NCI-H526 (cell line): ENCODE measurements around the gene EPC1.
A peak's percentile ranks its signal among the peaks of the same experiment; 100 is the strongest.

Source experiments
- DNase-seq, 2 experiments: peaks; one replicate each; lab custom pipeline; 2025; lab: John Stamatoyannopoulos, UW

EPC1 gene

DNA sequence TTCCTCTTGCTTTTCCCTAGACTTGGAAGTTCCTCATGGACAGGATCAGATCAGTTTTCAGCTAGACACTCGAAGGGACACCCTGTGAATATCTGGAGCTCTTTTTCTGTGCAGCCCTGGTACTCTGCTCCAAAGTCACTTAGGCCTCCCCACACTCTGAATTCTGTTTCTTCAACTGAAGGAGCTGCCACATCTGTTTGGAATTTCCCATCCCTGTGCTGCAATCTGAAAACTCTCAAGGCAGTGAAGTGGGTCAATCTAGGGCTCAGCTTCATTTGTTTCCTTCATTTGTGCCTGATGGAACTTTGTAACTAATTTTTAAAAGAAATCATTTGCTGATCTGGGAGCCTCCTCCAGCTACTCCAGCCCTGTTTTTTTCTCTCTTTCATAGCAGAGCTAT lies 9.6 kb downstream of the EPC1 start:
- no peak for DNase-seq

DNA sequence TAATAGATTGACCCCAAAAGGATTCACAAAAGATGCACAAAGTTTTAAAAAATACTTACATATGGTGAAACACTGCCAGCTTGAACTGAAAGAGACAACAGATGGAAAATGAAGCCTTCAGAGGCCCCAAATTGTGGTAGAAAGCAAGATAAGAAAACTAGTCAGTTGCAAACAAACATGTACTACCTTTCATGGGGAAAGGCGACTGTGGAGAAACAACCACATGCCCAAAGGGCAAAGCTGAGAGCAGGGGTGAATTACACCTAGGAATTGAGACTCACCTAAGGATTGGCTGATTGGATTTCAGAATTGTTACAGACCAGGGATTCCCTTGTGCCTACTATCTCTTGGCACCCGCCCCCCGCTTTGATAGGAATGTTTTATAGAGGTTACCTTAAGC lies 13.1 kb downstream of the EPC1 start:
- no peak for DNase-seq

GRCh38 chr10:32332299-32332750 lies 14.6 kb downstream of the EPC1 start:
- no peak for DNase-seq

DNA sequence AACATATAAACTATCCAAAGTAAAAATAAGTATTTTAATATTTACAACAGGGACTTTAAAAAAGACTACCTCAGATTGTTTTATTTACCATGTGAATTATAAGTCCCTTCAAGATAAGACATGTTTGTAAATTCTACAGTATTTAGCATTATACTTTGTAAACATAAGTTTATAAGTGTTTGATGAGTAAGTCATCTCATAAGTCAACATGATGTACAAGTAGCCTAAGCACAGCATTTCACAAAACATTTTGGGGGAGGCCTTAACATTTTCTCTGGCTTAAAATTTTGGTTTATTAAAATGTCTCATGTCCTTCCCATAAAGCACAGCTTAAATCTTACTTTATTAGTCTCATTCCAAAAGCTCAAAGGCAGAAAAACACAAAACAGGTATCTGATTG lies 15.4 kb downstream of the EPC1 start:
- no peak for DNase-seq

DNA sequence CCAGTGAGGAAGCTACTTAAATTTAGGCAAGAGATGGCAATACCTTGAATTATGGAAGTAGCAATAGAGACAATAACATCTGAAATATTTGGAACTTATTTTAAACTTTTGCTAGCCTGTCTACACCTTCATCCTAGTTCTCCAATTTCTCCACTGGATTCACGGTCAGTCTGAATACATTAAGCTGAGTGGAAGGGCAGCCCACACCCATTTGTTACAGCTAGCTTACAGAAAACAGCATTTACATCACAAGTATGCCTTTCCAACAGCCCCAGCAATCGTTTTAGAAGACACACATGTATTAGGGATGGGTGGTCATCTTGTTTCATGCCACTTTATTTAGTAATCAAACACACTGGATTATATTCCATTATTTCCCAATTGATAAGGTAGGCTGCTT lies 16.7 kb downstream of the EPC1 start:
- no peak for DNase-seq

DNA sequence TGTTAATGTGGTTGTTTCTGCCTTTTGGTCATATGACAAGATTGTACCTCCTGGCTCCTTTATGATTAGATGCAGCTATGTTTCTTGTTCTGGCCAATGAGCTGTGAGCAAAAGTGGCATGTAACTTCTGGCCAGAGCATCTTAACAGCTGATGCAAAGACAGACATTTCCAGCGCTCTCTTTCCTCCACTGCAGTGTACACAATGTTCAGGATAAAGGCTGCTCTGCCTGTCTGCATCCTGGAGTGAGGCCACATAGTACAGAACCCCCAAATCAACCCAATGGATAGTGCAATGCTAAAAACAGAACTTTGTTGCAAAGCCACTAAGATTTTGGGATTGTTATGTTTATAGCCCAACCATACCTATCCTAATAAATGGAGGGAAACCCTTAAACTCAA lies 17.9 kb downstream of the EPC1 start:
- DNase-seq, result no peak

GRCh38 chr10:32328499-32328898 lies 18.5 kb downstream of the EPC1 start:
- no peak for DNase-seq

DNA sequence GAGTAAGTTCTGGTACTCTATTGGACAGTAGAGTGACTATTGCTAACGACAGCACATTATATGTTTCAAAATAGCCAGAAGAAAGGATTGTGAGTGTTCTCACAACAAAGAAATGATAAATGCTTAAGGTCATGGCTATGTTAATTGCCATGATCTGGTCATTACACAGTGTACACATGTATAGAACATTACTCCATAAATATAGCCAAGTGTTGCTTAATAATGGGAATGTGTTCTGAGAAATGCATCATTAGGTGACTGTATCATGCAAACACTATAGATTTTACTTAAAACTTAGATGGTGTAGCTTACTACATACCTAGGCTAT lies 19.6 kb downstream of the EPC1 start:
- DNase-seq, result no peak

GRCh38 chr10:32326680-32327363 lies 20.1 kb downstream of the EPC1 start:
- peak in 1 of 2 experiments; percentile 13 for DNase-seq

GRCh38 chr10:32326119-32326518 lies 20.8 kb downstream of the EPC1 start:
- DNase-seq, result no peak

- DNase-seq, result no peak
Observed at GRCh38 chr10:32323051-32323450, 23.9 kb downstream of the EPC1 start.

DNA sequence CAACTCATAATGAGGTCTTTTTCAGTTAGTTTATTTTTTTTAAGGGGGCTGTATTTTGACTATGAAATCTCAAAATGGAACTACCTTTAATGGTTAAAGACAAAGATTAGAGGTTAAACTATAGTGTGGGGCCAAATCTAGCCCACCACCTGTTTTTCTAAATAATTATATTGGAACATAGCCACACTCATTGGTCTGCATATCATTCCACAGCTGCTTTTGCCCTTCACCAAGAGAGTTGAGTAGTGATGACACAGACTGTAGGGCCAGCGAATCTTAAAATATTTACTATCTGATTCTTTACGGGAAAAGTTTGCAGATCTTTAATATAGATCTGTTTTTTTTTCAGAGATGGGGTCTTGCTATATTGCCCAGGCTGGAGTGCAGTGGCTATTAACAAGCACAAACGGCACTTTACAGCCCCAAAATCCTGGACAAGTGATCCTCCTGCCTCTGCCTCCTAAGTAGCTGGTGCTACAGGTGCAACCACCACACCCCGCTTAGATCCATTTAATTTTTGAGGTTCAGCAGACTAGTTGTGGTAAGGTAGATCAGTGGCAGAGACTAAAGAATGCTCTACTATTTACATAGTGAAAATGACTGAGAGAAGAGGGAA lies 25.8 kb downstream of the EPC1 start:
- DNase-seq, result no peak

- DNase-seq, result no peak
Observed at GRCh38 chr10:32318476-32318896, 28.5 kb downstream of the EPC1 start.

- DNase-seq, result no peak
Observed at GRCh38 chr10:32317795-32318357, 29.1 kb downstream of the EPC1 start.

DNA sequence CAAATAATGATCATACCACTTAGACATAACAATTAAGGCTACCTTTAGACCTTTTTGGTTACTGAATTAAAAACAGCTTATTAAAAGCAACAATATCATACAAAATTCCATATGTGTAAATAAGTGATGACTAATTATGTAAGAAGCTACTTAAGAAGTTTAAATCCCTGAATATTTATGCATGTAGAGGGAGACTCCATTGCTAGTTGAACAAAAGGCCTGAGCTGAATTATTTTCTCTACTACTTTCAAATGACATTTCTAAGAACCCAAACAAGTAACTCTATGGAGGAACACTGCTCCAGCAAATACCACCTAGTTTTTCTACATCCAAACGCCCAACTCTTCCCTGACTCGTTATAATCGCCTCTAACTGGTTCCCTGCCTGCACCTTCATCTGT lies 31.5 kb downstream of the EPC1 start:
- DNase-seq, result no peak

GRCh38 chr10:32314588-32314987 lies 32.4 kb downstream of the EPC1 start:
- no peak for DNase-seq

- no peak for DNase-seq
Observed at GRCh38 chr10:32308027-32308603, 38.8 kb downstream of the EPC1 start.

- DNase-seq, result no peak
Observed at GRCh38 chr10:32307609-32308008, 39.3 kb downstream of the EPC1 start.

GRCh38 chr10:32299354-32299980 lies 47.5 kb downstream of the EPC1 start:
- DNase-seq, result no peak

GRCh38 chr10:32298075-32298812 lies 48.7 kb downstream of the EPC1 start:
- no peak for DNase-seq

GRCh38 chr10:32295027-32295426 lies 51.9 kb downstream of the EPC1 start:
- DNase-seq, result no peak

GRCh38 chr10:32293581-32293980 lies 53.4 kb downstream of the EPC1 start:
- DNase-seq, result no peak
